DMS53 treated with DMSO at 0.1 percent for 48 hours (cell line): Measurements from ENCODE around the gene PRKAR2A.

Experiments used
- DNase-seq: peaks from one replicate; lab custom pipeline; 2025; ENCODE audit not compliant: unreplicated experiment; lab: John Stamatoyannopoulos, UW

Gene PRKAR2A

GRCh38 chr3:48847504-48848423 lies at the start of gene PRKAR2A:
Gene PRKAR2A, minus strand, starts transcription at chr3:48847874. Its CDS starts 278 bp downstream, at chr3:48847596.
- DNase-seq = peak; percentile 7

- DNase-seq = no peak
These were observed 49.3 kb upstream of the PRKAR2A start for GRCh38 chr3:48896936-48897335.

- DNase-seq = no peak
These were observed 46.8 kb upstream of the PRKAR2A start for GRCh38 chr3:48894516-48894915.

- no peak for DNase-seq
These were observed 43.9 kb upstream of the PRKAR2A start for GRCh38 chr3:48891606-48892005.

GRCh38 chr3:48885753-48886152 lies 38.1 kb upstream of the PRKAR2A start:
- no peak for DNase-seq

- DNase-seq = no peak
These were observed 34.0 kb upstream of the PRKAR2A start for GRCh38 chr3:48881652-48882114.

- DNase-seq = no peak
These were observed 33.3 kb upstream of the PRKAR2A start for GRCh38 chr3:48881006-48881405.

GRCh38 chr3:48879994-48880377 lies 32.3 kb upstream of the PRKAR2A start:
- no peak for DNase-seq

GRCh38 chr3:48879307-48879993 lies 31.8 kb upstream of the PRKAR2A start:
- DNase-seq = no peak

GRCh38 chr3:48877671-48878070 lies 30.0 kb upstream of the PRKAR2A start:
- DNase-seq = no peak

GRCh38 chr3:48863122-48863521 lies 15.4 kb upstream of the PRKAR2A start:
- DNase-seq = no peak

- no peak for DNase-seq
These were observed 11.5 kb upstream of the PRKAR2A start for GRCh38 chr3:48859206-48859605.

- DNase-seq = no peak
These were observed 11.0 kb upstream of the PRKAR2A start for GRCh38 chr3:48858709-48859108.

GRCh38 chr3:48857641-48858040 lies 10.0 kb upstream of the PRKAR2A start:
- no peak for DNase-seq

GRCh38 chr3:48856469-48856868 lies 8.8 kb upstream of the PRKAR2A start:
- no peak for DNase-seq

- no peak for DNase-seq
These were observed 8.2 kb upstream of the PRKAR2A start for GRCh38 chr3:48855681-48856447.

GRCh38 chr3:48852151-48852550 lies 4.5 kb upstream of the PRKAR2A start:
- DNase-seq = no peak

GRCh38 chr3:48851407-48851806 lies 3.7 kb upstream of the PRKAR2A start:
- DNase-seq = no peak

- no peak for DNase-seq
These were observed 1.3 kb upstream of the PRKAR2A start for GRCh38 chr3:48848816-48849515.

GRCh38 chr3:48847053-48847503 lies 596 bp downstream of the PRKAR2A start:
- peak; percentile 5 for DNase-seq

- DNase-seq = no peak
These were observed 2.5 kb downstream of the PRKAR2A start for GRCh38 chr3:48845170-48845569.
